HCT116 (cell line): ENCODE results near the gene MOG. TPM values are rescaled to one million over a fixed set of nuclear protein-coding genes. Genes with fewer than 3 reads are reported as not detected.

Experiments used
- ATAC-seq: fragments of 200-7000 bp; cut with Tn5 transposase; 2 replicates; pipeline ENCODE4 v1.9.1; 2020; ENCODE audit warnings: mild to moderate bottlenecking, moderate library complexity
- BruUV-seq: library from RNA; stranded (reverse); fragments of 400-500 nt; replicated peaks from 2 replicates; lab custom pipeline; 2021; lab: Mats Ljungman, UMichigan
- CTCF ChIA-PET: fragments of 300-600 bp; sonication (Branson Sonifier 250); formaldehyde crosslinking; loops from one replicate; lab custom pipeline; 2021; ENCODE audit warnings: antibody characterized with exemption; lab: Charles Lee
- POLR2A ChIA-PET: fragments of 300-600, 350-600 bp; sonication (Branson Sonifier 250); formaldehyde crosslinking; loops from one replicate; lab custom pipeline; 2021; ENCODE audit warnings: antibody characterized with exemption; lab: Charles Lee
- RAD21 ChIA-PET, 2 experiments: fragments of 300-600 bp; sonication (Branson Sonifier 250); formaldehyde crosslinking; loops; one replicate each; lab custom pipeline; 2023; ENCODE audit warnings: low total read pairs in 2 of 2; ENCODE audit not compliant: uncharacterized antibody in 2 of 2, unreplicated experiment in 2 of 2, low non-redundant PET in 1 of 2; lab: Charles Lee
- DNase-seq: peaks from one replicate; pipeline ENCODE4 v3.0.0-alpha.2; 2010; ENCODE audit warnings: low read depth, low spot score
- H2AFZ ChIP-seq: fragments of 200-600 bp; shearing (Covaris generic), sonication (generic); 2 replicates; pipeline ENCODE4 v1.6.1; 2017; ENCODE audit warnings: low read depth, mixed run types, mixed read lengths, antibody characterized with exemption, low read length; ENCODE audit not compliant: poor library complexity, severe bottlenecking
- H3K27ac ChIP-seq: 2 replicates; pipeline ENCODE4 v1.5.1; 2012; ENCODE audit warnings: low read depth, low read length
- H3K27me3 ChIP-seq: fragments of 200-600 bp; sonication (generic); 2 replicates; pipeline ENCODE4 v1.6.1; 2016; ENCODE audit warnings: mixed run types, low read length, mixed read lengths; ENCODE audit not compliant: insufficient read depth
- H3K36me3 ChIP-seq, 2 experiments: fragments of 200-500 bp in 1 of 2; fragments of 200-600 bp in 1 of 2; sonication (Bioruptor generic) in 1 of 2; sonication (generic) in 1 of 2; 2 replicates each; pipeline versions ENCODE4 v1.5.1 to v1.6.1; 2014 to 2016; ENCODE audit warnings: low read length in 2 of 2, inconsistent platforms in 1 of 2, mixed read lengths in 1 of 2, mixed run types in 1 of 2; ENCODE audit not compliant: insufficient read depth in 2 of 2, control insufficient read depth in 1 of 2
- H3K4me1 ChIP-seq, 2 experiments: fragments of 200-600 bp in 1 of 2; sonication (generic) in 1 of 2; 2 replicates each; pipeline versions ENCODE4 v1.5.1 to v1.6.1; 2012 to 2017; ENCODE audit warnings: low read length in 2 of 2, inconsistent platforms in 1 of 2, mild to moderate bottlenecking in 1 of 2, mixed read lengths in 1 of 2, mixed run types in 1 of 2, moderate library complexity in 1 of 2; ENCODE audit not compliant: insufficient read depth in 2 of 2, control insufficient read depth in 1 of 2
- H3K4me2 ChIP-seq: fragments of 200-600 bp; sonication (generic); 2 replicates; pipeline ENCODE4 v1.6.1; 2017; ENCODE audit warnings: mixed run types, low read length, mixed read lengths
- H3K4me3 ChIP-seq, 2 experiments: fragments of 200-600 bp in 1 of 2; sonication (generic) in 1 of 2; replicated peaks in 1 of 2; 2 replicates each; pipeline ENCODE4 v1.5.1; 2011 to 2016; ENCODE audit warnings: low read length in 2 of 2, control low read depth in 1 of 2, low read depth in 1 of 2, mild to moderate bottlenecking in 1 of 2, mixed read lengths in 1 of 2, mixed run types in 1 of 2
- H3K79me2 ChIP-seq: fragments of 200-600 bp; sonication (generic); 2 replicates; pipeline ENCODE4 v1.6.1; 2017; ENCODE audit warnings: mild to moderate bottlenecking, mixed run types, low read length, moderate library complexity, mixed read lengths; ENCODE audit not compliant: insufficient read depth
- H3K9ac ChIP-seq: fragments of 200-600 bp; sonication (generic); 2 replicates; pipeline ENCODE4 v1.6.1; 2016; ENCODE audit warnings: low read length, mixed read lengths
- H3K9me2 ChIP-seq: fragments of 200-600 bp; sonication (generic), shearing (Covaris generic); 2 replicates; pipeline ENCODE4 v1.6.1; 2017; ENCODE audit warnings: mixed run types, mild to moderate bottlenecking, moderate library complexity; ENCODE audit not compliant: insufficient read depth
- H3K9me3 ChIP-seq, 2 experiments: fragments of 200-500 bp in 1 of 2; fragments of 200-600 bp in 1 of 2; sonication (Bioruptor generic) in 1 of 2; sonication (generic) in 1 of 2; 2 replicates each; pipeline ENCODE4 v1.6.1; 2014 to 2017; ENCODE audit warnings: low read length in 2 of 2, mixed read lengths in 2 of 2, inconsistent platforms in 1 of 2, low read depth in 1 of 2, mild to moderate bottlenecking in 1 of 2, mixed run types in 1 of 2, moderate library complexity in 1 of 2; ENCODE audit not compliant: control insufficient read depth in 1 of 2, insufficient read depth in 1 of 2
- H4K20me1 ChIP-seq: fragments of 200-600 bp; sonication (generic), shearing (Covaris generic); 2 replicates; pipeline ENCODE4 v1.6.1; 2017; ENCODE audit warnings: mixed run types, mild to moderate bottlenecking, moderate library complexity; ENCODE audit not compliant: insufficient read depth
- CBX3 ChIP-seq: IDR thresholded peaks from 2 replicates; pipeline ENCODE4 v1.6.1; 2012; ENCODE audit warnings: low read depth
- CEBPB ChIP-seq: IDR thresholded peaks from 2 replicates; pipeline ENCODE4 v1.6.1; 2012; ENCODE audit warnings: low read depth
- EGR1 ChIP-seq: IDR thresholded peaks from 2 replicates; pipeline ENCODE4 v1.6.1; 2012; ENCODE audit warnings: low read depth
- ELF1 ChIP-seq: IDR thresholded peaks from 2 replicates; pipeline ENCODE4 v1.6.1; 2012; ENCODE audit warnings: low read depth, borderline replicate concordance
- EZH2 ChIP-seq: fragments of 200-600 bp; sonication (generic); IDR thresholded peaks from 2 replicates; pipeline ENCODE4 v1.6.1; 2017; ENCODE audit warnings: antibody characterized with exemption, mixed run types
- EZH2phosphoT487 ChIP-seq: fragments of 200-600 bp; IDR thresholded peaks from 2 replicates; pipeline ENCODE4 v1.6.1; 2018; ENCODE audit warnings: antibody characterized with exemption, borderline replicate concordance
- FOSL1 ChIP-seq: IDR thresholded peaks from 2 replicates; pipeline ENCODE4 v1.6.1; 2012; ENCODE audit warnings: low read depth
- JUND ChIP-seq: IDR thresholded peaks from 2 replicates; pipeline ENCODE4 v1.6.1; 2012
- POLR2A ChIP-seq: IDR thresholded peaks from 2 replicates; pipeline ENCODE4 v1.7.0; 2011; ENCODE audit warnings: borderline replicate concordance; ENCODE audit not compliant: insufficient read depth, insufficient read length; ENCODE audit errors: extremely low read depth
- POLR2AphosphoS5 ChIP-seq: IDR thresholded peaks from 2 replicates; pipeline ENCODE4 v1.6.1; 2011; ENCODE audit warnings: mild to moderate bottlenecking, low read depth, low read length, moderate library complexity
- RAD21 ChIP-seq: IDR thresholded peaks from 2 replicates; pipeline ENCODE4 v1.6.1; 2012; ENCODE audit warnings: low read depth, mild to moderate bottlenecking
- SIN3A ChIP-seq: IDR thresholded peaks from 2 replicates; pipeline ENCODE4 v1.6.1; 2012; ENCODE audit warnings: low read depth
- SP1 ChIP-seq: IDR thresholded peaks from 2 replicates; pipeline ENCODE4 v1.6.1; 2012; ENCODE audit warnings: low read depth
- TCF7L2 ChIP-seq: IDR thresholded peaks from 2 replicates; pipeline ENCODE4 v1.7.0; 2011; ENCODE audit warnings: borderline replicate concordance, inconsistent platforms; ENCODE audit not compliant: insufficient read depth, insufficient read length; ENCODE audit errors: extremely low read depth
- ZFX ChIP-seq: fragments of 450-650 bp; IDR thresholded peaks from 2 replicates; pipeline ENCODE4 v1.6.1; 2017
- intact Hi-C: fragments of 100-400 bp; cut with micrococcal nuclease; formaldehyde crosslinking; loops from 2 replicates; pipeline ENCODE4 v1.10.0; 2022
- total RNA-seq: library from RNA; stranded (reverse); gene quantifications from one replicate; pipeline ENCODE4 v1.2.1, GENCODE V29; 2021; ENCODE audit not compliant: unreplicated experiment
- TF ChIP-seq, protein P1 (sequence below), 3 experiments: fragments of 200-600 bp in 1 of 3; sonication (generic) in 1 of 3; IDR thresholded peaks in 2 of 3; conservative IDR thresholded peaks in 1 of 3; 2 replicates each; pipeline ENCODE4 v1.5.1; 2012 to 2017; ENCODE audit warnings: low read depth in 2 of 3, low read length in 2 of 3, antibody characterized with exemption in 1 of 3, borderline replicate concordance in 1 of 3, control low read depth in 1 of 3, mild to moderate bottlenecking in 1 of 3, mixed read lengths in 1 of 3, mixed run types in 1 of 3, moderate library complexity in 1 of 3; ENCODE audit not compliant: insufficient read depth in 1 of 3
- TF ChIP-seq, protein P2 (sequence below): IDR thresholded peaks from 2 replicates; pipeline ENCODE4 v1.6.1; 2012
- TF ChIP-seq, protein P3 (sequence below): IDR thresholded peaks from 2 replicates; pipeline ENCODE4 v1.6.1; 2012; ENCODE audit warnings: low read depth
- TF ChIP-seq, protein P4 (sequence below): IDR thresholded peaks from 2 replicates; pipeline ENCODE4 v1.6.1; 2011; ENCODE audit warnings: mild to moderate bottlenecking, low read length, moderate library complexity; ENCODE audit not compliant: insufficient replicate concordance; ENCODE audit errors: extremely low read depth
- TF ChIP-seq, protein P5 (sequence below): IDR thresholded peaks from 2 replicates; pipeline ENCODE4 v1.6.1; 2012

Gene MOG
- total RNA-seq, 1 experiment from 2014 or later: not detected

DNA sequence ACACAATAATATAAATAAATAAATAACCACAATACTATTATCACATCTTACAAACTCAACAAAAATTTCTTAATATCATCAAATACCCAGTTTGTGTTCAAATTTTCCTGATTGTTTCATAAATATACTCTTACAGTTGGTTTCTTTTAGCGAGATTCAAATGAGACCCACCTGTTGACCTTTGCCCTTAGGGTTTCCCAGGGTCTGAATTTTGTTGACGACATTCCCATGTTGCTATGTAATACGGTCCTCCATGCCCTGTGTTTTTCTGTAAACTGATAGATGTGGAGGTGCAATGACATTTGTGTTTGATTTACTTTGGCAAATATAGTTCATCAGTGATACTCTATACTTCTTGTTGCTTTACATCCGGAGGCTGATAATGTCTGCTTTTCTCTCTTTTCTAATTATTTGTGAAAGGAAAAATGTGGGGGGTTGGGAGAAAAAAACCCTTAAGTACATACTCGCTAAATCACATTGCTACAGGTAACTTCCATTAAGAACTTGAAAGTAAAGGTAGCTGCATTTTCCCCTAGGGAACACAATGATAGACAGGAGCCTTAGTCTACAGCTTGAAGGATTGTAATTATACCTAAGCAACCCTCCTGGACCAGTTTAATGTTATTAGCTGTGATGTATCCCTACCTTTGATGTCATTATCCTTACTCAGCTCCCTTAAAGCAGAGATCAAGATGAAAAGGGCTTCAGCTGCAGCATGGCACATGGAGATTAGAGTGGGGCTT lies 6.6 kb downstream of the MOG start:
- ChIA-PET POLR2A (interaction anchor here (0.8 kb wide), 1 partner anchor 10 kb away, joined by 3 read pairs; no protein-coding TSS in a partner anchor), CTCF (interaction anchor here (1.2 to 6.9 kb wide), 2 partner anchors 9 to 33 kb away, joined by 3 to 70 read pairs; no protein-coding TSS in a partner anchor), RAD21 (no interaction called here)
- Histone ChIP-seq H3K4me1 (no peaks in the 10 kb centered on the region), H3K9ac (no peak overlapping the region), H3K36me3 (no peaks in the 10 kb centered on the region), H3K9me3 (no peaks in the 10 kb centered on the region), H3K27me3 (no peaks in the 10 kb centered on the region), H2AFZ (no peak overlapping the region), H3K79me2 (no peaks in the 10 kb centered on the region), H3K27ac (no peak overlapping the region), H3K9me2 (no peaks in the 10 kb centered on the region), H4K20me1 (no peaks in the 10 kb centered on the region), H3K4me3 (no peak overlapping the region), H3K4me2 (no peak overlapping the region)
- DNase-seq (no peak), ATAC-seq (no peak)
- intact Hi-C loops: no loop called here
- no TSS peak for BruUV-seq
- TF ChIP-seq, protein P1, sequence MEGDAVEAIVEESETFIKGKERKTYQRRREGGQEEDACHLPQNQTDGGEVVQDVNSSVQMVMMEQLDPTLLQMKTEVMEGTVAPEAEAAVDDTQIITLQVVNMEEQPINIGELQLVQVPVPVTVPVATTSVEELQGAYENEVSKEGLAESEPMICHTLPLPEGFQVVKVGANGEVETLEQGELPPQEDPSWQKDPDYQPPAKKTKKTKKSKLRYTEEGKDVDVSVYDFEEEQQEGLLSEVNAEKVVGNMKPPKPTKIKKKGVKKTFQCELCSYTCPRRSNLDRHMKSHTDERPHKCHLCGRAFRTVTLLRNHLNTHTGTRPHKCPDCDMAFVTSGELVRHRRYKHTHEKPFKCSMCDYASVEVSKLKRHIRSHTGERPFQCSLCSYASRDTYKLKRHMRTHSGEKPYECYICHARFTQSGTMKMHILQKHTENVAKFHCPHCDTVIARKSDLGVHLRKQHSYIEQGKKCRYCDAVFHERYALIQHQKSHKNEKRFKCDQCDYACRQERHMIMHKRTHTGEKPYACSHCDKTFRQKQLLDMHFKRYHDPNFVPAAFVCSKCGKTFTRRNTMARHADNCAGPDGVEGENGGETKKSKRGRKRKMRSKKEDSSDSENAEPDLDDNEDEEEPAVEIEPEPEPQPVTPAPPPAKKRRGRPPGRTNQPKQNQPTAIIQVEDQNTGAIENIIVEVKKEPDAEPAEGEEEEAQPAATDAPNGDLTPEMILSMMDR (IDR thresholded peaks at IDR 0.05 in 2 of 3, conservative IDR thresholded peaks at IDR 0.05 in 1 of 3; ENCODE audit: borderline replicate concordance in 1 of 3, insufficient read depth in 1 of 3, low read depth in 2 of 3, low read length in 2 of 3): no peak
- TF ChIP-seq FOSL1 (no peak), TCF7L2 (no peak), CBX3 (no peak), RAD21 (no peak), ELF1 (no peak), EZH2phosphoT487 (no peak), POLR2AphosphoS5 (no peak), EGR1 (no peak), POLR2A (no peak), ZFX (no peak), SP1 (no peak), SIN3A (no peak), CEBPB (no peak), EZH2 (no peak), JUND (no peak)
- TF ChIP-seq, protein P2, sequence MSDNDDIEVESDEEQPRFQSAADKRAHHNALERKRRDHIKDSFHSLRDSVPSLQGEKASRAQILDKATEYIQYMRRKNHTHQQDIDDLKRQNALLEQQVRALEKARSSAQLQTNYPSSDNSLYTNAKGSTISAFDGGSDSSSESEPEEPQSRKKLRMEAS: no peak
- TF ChIP-seq, protein P3, sequence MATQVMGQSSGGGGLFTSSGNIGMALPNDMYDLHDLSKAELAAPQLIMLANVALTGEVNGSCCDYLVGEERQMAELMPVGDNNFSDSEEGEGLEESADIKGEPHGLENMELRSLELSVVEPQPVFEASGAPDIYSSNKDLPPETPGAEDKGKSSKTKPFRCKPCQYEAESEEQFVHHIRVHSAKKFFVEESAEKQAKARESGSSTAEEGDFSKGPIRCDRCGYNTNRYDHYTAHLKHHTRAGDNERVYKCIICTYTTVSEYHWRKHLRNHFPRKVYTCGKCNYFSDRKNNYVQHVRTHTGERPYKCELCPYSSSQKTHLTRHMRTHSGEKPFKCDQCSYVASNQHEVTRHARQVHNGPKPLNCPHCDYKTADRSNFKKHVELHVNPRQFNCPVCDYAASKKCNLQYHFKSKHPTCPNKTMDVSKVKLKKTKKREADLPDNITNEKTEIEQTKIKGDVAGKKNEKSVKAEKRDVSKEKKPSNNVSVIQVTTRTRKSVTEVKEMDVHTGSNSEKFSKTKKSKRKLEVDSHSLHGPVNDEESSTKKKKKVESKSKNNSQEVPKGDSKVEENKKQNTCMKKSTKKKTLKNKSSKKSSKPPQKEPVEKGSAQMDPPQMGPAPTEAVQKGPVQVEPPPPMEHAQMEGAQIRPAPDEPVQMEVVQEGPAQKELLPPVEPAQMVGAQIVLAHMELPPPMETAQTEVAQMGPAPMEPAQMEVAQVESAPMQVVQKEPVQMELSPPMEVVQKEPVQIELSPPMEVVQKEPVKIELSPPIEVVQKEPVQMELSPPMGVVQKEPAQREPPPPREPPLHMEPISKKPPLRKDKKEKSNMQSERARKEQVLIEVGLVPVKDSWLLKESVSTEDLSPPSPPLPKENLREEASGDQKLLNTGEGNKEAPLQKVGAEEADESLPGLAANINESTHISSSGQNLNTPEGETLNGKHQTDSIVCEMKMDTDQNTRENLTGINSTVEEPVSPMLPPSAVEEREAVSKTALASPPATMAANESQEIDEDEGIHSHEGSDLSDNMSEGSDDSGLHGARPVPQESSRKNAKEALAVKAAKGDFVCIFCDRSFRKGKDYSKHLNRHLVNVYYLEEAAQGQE: no peak
- TF ChIP-seq, protein P4, sequence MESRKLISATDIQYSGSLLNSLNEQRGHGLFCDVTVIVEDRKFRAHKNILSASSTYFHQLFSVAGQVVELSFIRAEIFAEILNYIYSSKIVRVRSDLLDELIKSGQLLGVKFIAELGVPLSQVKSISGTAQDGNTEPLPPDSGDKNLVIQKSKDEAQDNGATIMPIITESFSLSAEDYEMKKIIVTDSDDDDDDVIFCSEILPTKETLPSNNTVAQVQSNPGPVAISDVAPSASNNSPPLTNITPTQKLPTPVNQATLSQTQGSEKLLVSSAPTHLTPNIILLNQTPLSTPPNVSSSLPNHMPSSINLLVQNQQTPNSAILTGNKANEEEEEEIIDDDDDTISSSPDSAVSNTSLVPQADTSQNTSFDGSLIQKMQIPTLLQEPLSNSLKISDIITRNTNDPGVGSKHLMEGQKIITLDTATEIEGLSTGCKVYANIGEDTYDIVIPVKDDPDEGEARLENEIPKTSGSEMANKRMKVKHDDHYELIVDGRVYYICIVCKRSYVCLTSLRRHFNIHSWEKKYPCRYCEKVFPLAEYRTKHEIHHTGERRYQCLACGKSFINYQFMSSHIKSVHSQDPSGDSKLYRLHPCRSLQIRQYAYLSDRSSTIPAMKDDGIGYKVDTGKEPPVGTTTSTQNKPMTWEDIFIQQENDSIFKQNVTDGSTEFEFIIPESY: no peak
- TF ChIP-seq, protein P5, sequence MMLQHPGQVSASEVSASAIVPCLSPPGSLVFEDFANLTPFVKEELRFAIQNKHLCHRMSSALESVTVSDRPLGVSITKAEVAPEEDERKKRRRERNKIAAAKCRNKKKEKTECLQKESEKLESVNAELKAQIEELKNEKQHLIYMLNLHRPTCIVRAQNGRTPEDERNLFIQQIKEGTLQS: no peak
